Embryonic facial prominence (tissue), 1 donor: Measurements from ENCODE around the gene TBL1X.
"Not testable (repeated sequence)": the region's sequence is repeated elsewhere in the genome, so short reads cannot be mapped to it uniquely, and the experiment has no call there.

Experiments
- DNase-seq: peaks from one replicate; pipeline ENCODE4 v3.0.0-alpha.2; 2016; ENCODE audit errors: extremely low spot score

TBL1X gene

DNA sequence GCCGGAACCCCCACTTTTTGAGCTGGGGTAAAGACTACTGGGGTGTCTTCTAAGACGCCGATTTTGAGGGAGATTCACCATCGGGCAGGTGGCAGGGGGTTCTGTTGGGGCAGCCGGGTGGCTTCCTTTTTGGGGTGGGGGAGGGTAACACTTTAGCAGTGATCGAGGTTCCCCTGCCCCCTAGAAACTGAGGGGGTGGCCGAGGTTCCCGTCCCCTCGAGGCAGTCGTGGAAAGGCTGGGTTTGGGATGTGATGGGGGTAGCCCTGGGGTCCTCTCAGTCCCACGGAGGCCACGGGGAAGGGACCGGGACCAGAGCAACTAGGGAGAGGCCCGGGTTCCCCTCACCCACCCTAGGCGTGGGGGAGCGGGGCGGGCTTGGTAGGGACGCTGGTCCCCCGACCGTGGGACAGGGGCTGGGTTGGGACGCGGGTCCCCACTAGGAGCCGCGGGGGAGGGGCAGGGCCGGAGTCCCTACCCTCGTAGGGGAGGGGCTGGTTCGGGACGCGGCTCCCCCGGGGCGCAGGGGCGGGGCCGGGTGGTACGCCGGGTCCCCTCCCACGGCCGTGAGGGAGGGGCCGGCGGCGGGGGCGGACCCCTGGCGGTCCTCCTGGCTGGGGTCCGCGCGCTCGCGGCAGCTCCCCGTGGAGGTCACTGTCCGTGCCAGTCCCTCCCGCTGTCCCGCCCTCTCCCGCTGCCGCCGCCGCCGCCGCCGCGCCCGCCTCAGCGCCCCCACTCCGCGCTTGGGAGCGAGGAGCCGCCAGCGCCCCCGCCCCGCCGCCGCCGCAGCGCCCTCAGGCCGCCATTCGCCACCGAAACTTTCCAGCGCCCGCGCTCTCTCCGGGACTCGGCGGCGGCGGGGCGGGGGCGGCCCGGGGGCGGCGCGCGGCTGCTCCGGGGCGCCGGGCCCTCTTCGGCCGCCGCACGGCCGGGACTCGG is at the start of gene TBL1X:
Gene TBL1X (plus strand): TSS at position 624 of the 937 bp plus-strand sequence. CDS start 188,529 bp downstream, outside the sequence.
- DNase-seq: no peak

DNA sequence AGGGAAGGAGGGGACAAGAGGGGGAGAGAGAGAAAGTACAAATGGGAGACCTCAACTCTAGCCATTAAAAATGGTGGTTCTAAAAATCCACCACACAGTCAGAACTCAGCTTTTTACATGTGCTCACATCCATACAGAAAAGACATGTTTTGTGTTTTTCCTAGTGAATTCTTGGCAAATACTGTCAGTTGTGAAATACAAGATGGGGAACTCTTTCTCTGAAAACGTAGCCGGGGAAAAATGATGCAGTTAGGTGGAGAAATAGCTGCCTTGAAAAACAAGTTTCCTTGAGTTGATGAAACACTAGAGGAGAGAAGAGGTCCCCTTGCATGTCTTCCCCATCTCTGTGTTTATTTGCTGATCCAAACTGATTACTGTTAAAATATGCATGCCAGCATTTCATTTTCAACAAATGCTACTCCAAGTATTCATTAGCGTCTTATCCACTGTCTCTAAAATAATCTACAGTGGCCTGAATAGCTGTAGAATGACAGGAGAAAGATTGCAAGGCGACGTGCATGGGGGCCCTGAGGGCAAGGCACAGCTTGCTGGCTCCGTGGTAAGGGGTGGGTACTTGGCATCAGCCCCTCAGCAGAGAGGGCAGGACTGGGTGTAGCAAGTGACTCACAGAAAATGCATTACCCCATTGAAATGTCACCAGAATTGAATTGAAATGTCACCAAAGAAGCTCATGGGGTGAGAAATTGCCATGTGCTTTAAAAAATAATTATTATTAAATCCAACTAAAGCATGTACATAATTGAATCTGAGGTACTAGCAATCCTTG is 48.1 kb upstream of the TBL1X start:
- DNase-seq: peak; percentile 7

- no peak for DNase-seq
Measured at GRCh38 chrX:9418262-9418661, 46.6 kb upstream of the TBL1X start.

DNA sequence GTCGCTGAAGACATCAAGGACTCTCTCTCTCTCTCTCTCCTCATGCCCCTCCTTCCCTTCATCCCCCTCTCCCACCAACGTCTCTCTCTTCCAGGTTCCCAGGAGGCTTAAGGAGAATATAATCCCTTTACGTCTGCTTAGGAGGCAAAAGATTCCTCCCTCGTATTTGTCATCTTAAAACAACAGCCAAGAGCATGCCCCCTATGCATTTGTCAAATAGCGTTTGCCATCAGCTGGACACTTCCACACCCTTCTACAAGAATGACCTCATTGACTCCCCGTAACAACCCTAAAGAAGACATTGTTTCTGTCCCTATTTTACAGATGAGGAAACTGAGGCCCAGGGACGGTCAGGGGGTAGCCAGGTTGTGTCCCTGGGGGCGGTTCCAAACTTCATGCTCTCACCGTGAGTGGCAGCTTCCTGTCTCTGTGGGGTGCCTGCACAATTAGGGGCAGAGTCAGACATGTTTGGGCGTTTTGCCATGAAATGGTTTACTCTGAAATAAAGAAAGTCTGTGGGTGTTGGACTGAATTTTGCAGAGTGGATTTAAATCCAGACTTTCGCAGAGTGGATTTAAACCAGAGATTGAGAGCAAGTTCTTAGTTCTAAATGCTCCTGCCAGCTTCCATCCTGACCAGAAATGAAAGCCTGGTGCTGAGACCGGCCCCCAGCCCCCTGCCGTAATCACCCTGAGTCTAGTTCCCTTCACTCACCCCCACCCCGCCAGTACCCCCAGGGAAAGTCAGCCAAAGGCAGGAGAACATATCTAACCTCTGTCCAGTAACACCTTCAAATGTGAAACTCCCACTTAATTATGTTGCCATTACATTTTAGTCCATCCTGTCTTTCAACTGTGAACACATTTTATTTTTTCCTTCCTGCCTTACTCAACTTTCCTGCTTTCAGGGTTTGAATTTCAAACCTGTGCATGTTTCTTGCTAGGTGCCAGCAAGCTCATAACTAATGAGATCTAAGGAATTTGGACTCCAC is 44.3 kb upstream of the TBL1X start:
- no peak for DNase-seq

DNA sequence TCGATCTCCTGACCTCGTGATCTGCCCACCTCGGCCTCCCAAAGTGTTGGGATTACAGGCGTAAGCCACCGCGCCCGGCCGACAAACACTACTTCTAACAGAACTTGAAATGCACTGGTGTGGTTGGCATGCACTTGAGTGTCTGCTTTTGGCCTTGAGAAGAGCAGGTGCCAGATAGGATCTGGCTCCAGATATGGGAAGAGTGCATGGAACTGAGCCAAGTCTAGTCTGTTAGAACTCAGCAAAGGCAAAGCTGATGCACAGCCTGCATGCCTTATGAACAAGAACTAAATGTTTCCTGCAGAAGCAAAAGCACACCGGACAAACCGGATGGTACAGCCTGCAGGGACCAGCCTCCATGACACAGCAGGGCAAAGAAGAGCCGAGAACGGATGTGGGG is 35.1 kb upstream of the TBL1X start:
- no peak for DNase-seq

GRCh38 chrX:9430346-9430921 is 34.4 kb upstream of the TBL1X start:
- DNase-seq: peak; percentile 10

GRCh38 chrX:9431281-9431680 is 33.6 kb upstream of the TBL1X start:
- no peak for DNase-seq

- no peak for DNase-seq
Measured at GRCh38 chrX:9433596-9433995, 31.3 kb upstream of the TBL1X start.

GRCh38 chrX:9434051-9434550 is 30.8 kb upstream of the TBL1X start:
- no peak for DNase-seq

DNA sequence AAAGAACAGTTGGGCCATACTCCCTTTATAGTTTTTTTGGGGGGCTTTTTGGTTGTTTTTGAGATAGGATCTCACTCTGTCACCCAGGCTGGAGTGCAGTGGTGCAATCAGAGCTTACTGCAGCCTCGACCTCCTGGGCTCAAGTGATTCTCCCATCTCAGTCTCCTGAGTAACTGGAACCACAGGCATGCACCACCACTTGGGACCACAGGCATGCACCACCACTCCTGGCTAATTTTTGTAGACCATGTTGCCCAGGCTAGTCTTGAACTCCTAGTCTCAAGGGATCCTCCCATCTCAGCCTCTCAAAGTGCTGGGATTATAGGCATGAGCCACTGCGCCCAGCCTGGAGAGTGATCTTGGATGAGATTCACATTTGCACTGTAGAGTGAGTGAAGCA is 29.8 kb upstream of the TBL1X start:
- DNase-seq: not testable (repeated sequence)

- no peak for DNase-seq
Measured at GRCh38 chrX:9436812-9437211, 28.0 kb upstream of the TBL1X start.

DNA sequence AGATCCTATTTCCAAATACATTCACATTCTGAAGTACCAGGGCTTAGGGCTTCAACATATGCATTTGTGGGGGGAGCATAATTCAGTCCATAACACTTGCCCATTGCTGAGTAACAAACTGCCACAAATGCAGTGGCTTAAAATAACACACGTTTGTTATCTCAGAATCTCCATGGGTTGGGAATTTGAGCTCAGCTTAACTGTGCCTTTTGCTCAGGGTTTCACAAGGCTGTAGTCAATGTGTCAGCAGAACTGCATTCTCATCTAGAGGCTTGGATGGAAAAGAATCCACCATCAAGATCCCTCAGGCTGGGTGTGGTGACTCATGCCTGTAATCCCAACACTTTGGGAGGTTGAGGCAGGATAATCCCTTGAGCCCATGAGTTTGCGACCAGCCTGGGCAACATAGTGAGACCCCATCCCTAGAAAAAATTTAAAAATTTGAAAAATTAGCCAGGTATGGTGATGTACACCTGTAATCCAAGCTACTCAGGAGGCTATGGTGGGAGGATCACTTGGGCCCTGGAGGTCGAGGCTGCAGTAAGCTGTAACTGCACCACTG is 25.8 kb upstream of the TBL1X start:
- no peak for DNase-seq

DNA sequence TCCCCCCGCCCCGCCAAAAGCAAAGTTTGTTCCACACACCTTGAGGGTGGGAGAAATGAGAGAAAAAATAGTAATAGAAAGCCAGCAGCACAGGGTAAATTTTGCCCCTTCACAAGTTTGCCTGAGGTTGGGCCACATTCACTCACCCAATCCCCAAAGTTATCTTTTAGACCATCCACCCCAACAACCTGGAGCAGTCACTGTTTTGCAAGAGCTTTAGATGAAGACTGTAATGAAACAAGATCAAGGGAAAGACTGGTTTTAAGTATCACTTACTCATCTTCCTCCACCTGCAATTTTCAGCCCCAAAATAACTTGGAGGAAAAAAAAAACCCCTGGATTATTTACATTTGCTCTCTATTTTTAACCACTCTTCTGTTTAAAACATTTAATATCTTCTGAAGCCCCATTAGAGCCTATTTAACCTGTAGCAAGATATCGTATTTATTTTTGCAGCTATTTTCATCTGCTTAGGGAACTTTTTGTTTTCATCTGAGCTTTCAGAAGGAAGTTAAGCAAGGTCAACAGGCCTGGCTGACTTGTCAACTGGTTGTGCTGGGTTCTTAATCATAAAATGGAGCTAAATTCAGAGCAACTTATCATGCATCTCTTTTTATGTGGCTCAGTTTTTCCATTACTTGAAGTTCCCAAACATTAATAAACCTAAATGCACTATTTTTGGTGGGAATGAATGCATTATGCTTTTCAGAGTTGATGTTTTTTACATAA is 24.6 kb upstream of the TBL1X start:
- no peak for DNase-seq

DNA sequence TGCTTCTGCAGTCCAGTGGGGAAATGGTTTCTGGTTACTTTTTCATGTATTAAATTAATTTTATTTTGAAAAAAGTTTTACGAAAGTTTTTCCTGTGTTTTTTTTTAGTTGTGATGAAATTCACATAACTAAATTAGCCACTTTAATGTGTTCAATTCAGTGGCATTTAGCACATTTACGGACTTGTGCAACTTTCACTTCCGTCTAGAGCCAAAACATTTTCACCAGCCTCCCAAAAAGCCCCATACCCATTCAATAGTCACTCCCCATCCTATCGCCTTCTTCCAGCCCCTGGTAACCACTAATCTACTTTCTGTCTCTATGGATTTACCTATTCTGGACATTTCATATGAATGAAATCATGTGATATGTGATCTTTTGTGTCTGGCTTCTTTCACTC is 22.8 kb upstream of the TBL1X start:
- DNase-seq: no peak

GRCh38 chrX:9443327-9443726 is 21.5 kb upstream of the TBL1X start:
- no peak for DNase-seq

- DNase-seq: no peak
Measured at GRCh38 chrX:9447906-9448305, 17.0 kb upstream of the TBL1X start.

DNA sequence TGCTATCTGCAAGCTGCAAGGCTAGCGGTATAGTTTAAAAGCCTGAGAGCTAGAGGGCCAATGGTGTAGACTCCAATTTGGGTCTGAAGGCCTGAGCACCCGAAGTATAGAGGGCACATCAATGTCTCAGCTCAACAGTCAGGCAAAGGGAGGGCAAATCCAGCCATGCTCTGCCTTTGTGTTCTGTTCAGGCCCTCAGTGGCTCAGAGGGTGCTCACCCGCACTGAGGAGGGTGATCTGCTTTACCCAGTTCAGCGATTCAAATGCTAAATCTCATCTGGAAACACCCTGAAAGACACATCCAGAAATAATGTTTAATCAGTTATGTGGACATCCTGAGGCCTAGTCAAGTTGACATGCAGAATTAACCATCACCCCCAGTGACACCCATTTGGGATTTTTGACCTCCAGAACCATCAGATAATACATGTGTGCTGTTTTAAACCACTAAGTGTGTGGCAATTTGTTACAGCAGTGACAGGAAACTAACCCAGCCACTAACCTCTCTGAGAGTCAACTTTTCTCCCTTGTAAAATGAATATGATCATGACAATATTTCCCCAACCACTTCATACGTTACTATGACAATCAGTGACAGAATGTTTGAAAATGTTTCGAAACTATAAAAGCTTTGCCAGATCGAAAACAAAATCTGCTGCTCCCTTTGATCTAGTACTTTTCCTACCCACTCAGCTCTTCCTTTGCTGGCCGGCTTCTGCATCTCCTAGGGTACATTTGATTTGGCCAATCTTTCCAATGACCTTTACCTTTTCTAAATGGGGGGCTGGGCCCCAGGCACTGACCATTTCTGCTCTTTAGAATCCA is 8.4 kb upstream of the TBL1X start:
- DNase-seq: no peak

DNA sequence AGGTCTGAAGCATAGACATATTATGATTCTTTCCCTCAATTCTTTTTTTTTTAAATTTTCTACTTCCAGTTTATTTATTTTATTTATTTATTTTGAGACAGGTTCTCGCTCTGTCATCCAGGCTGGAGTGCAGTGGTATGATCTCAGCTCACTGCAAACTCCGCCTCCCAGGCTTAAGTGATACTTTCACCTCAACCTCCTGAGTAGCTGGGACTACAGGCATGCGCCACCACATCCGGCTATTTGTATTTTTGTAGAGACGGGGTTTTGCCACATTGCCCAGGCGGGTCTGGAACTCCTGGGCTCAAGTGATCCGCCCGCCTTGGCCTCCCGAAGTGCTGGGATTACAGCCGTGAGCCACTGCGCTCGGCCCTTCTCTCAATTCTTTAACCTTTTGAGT is 6.8 kb upstream of the TBL1X start:
- not testable (repeated sequence) for DNase-seq

DNA sequence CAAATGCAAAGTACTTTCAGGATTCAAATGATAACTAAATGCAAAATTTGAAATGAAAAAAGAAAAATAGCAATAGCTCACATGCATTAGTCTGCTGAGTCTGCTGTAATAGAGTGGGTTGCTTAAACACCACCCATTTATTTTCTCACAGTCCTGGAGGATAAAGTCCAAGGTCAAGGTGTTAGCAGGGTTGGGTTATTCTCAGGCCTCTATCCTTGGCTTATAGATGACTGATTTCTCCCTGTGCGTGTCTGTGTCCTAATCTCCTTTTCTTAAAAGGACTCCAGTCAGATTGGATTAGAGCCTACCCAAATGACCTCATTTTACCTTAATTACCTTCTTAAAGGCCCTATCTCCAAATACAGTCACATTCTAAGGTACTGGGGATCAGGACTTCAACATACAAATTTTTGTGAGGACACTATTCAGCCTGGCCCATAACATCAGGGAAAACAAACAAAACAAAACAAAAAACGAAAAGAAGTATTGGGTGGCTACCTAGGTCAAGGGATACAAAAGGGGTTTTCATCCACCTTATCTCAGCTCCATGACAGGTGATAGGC is 6.3 kb upstream of the TBL1X start:
- DNase-seq: no peak
